GM23338 (cell line): ENCODE measurements around the gene C1orf52. TPM values are rescaled to one million over a fixed set of nuclear protein-coding genes. Genes with fewer than 3 reads are reported as not detected.

ENCODE experiments used
- ATAC-seq: fragments of 200-7000 bp; cut with Tn5 transposase; 3 replicates; pipeline ENCODE4 v1.9.1; 2020
- DNase-seq: peaks from one replicate; pipeline ENCODE4 v3.0.0-alpha.2; 2015; ENCODE audit warnings: low spot score
- H2AFZ ChIP-seq: fragments of 200-600 bp; sonication (generic); 2 replicates; pipeline ENCODE4 v1.8.0; 2016; ENCODE audit warnings: antibody characterized with exemption, mild to moderate bottlenecking, moderate library complexity
- H3F3A ChIP-seq: fragments of 200-600 bp; sonication (generic); replicated peaks from 2 replicates; pipeline ENCODE4 v1.8.0; 2017; ENCODE audit warnings: antibody characterized with exemption, mixed run types, low read depth
- H3K27ac ChIP-seq: fragments of 200-600 bp; sonication (generic); 2 replicates; pipeline ENCODE4 v1.6.1; 2016; ENCODE audit warnings: low read depth
- H3K27me3 ChIP-seq: fragments of 200-600 bp; sonication (generic); 2 replicates; pipeline ENCODE4 v1.8.0; 2016; ENCODE audit warnings: mild to moderate bottlenecking, mixed run types, moderate library complexity; ENCODE audit not compliant: insufficient read depth
- H3K36me3 ChIP-seq: fragments of 200-600 bp; sonication (generic); 2 replicates; pipeline ENCODE4 v1.8.0; 2016; ENCODE audit warnings: mild to moderate bottlenecking; ENCODE audit not compliant: insufficient read depth
- H3K4me1 ChIP-seq: fragments of 200-600 bp; sonication (generic); 2 replicates; pipeline ENCODE4 v1.8.0; 2016; ENCODE audit warnings: mild to moderate bottlenecking, moderate library complexity; ENCODE audit not compliant: insufficient read depth
- H3K4me2 ChIP-seq: fragments of 200-600 bp; sonication (generic); 2 replicates; pipeline ENCODE4 v1.7.1; 2017; ENCODE audit warnings: mixed run types
- H3K4me3 ChIP-seq: fragments of 200-600 bp; sonication (generic); 2 replicates; pipeline ENCODE4 v1.6.1; 2016; ENCODE audit warnings: mixed run types
- H3K79me2 ChIP-seq: fragments of 200-600 bp; sonication (generic); replicated peaks from 2 replicates; pipeline ENCODE4 v1.8.0; 2017; ENCODE audit warnings: mild to moderate bottlenecking; ENCODE audit not compliant: insufficient read depth
- H3K9me2 ChIP-seq: fragments of 200-600 bp; sonication (generic); 2 replicates; pipeline ENCODE4 v1.8.0; 2017; ENCODE audit not compliant: insufficient read depth
- H4K20me1 ChIP-seq: fragments of 200-600 bp; sonication (generic); replicated peaks from 2 replicates; pipeline ENCODE4 v1.8.0; 2017; ENCODE audit warnings: mild to moderate bottlenecking; ENCODE audit not compliant: insufficient read depth
- H3K27ac Mint-ChIP-seq: 2 replicates; pipeline ENCODE4 v1.8.0; 2020; ENCODE audit warnings: inconsistent platforms, mild to moderate bottlenecking, moderate library complexity, mixed read lengths
- H3K27me3 Mint-ChIP-seq: 3 replicates; pipeline ENCODE4 v1.8.0; 2022; ENCODE audit warnings: low read depth, mild to moderate bottlenecking, moderate library complexity, mixed read lengths, inconsistent platforms; ENCODE audit not compliant: insufficient read depth, poor library complexity
- H3K36me3 Mint-ChIP-seq: 3 replicates; pipeline ENCODE4 v1.8.0; 2021; ENCODE audit warnings: low read depth, mild to moderate bottlenecking, inconsistent platforms, moderate library complexity, mixed read lengths
- H3K4me1 Mint-ChIP-seq: 3 replicates; pipeline ENCODE4 v1.8.0; 2020; ENCODE audit warnings: mild to moderate bottlenecking, inconsistent platforms, mixed read lengths
- H3K4me3 Mint-ChIP-seq: 3 replicates; pipeline ENCODE4 v1.8.0; 2021; ENCODE audit warnings: moderate library complexity, mild to moderate bottlenecking, inconsistent platforms, mixed read lengths
- H3K9me3 Mint-ChIP-seq: 3 replicates; pipeline ENCODE4 v1.8.0; 2020; ENCODE audit warnings: moderate library complexity, mild to moderate bottlenecking, inconsistent platforms, mixed read lengths
- CREB1 ChIP-seq: fragments of 250-450 bp; sonication (Bioruptor Pico); IDR thresholded peaks from 2 replicates; pipeline ENCODE4 v1.5.0; 2020; ENCODE audit warnings: low read depth, mild to moderate bottlenecking, moderate library complexity
- CTCF ChIP-seq, 2 experiments: fragments of 200-600 bp in 1 of 2; sonication (generic) in 1 of 2; conservative IDR thresholded peaks; 2 replicates each; pipeline versions ENCODE4 v1.5.1 to v1.6.1; 2016 to 2017; ENCODE audit warnings: antibody characterized with exemption in 2 of 2, low read depth in 2 of 2, mild to moderate bottlenecking in 2 of 2, moderate library complexity in 1 of 2
- ETS1 ChIP-seq: IDR thresholded peaks from 2 replicates; pipeline ENCODE4 v1.6.1; 2016; ENCODE audit warnings: antibody characterized with exemption
- EZH2 ChIP-seq: fragments of 200-600 bp; sonication (generic); IDR thresholded peaks from one replicate; pipeline ENCODE4 v1.8.0; 2017; ENCODE audit warnings: antibody characterized with exemption, mild to moderate bottlenecking, low read depth; ENCODE audit not compliant: unreplicated experiment
- EZH2phosphoT487 ChIP-seq: fragments of 200-600 bp; sonication (generic); IDR thresholded peaks from one replicate; pipeline ENCODE4 v1.8.1; 2018; ENCODE audit warnings: antibody characterized with exemption; ENCODE audit not compliant: unreplicated experiment
- JUNB ChIP-seq: IDR thresholded peaks from one replicate; pipeline ENCODE4 v1.6.1; 2016; ENCODE audit warnings: antibody characterized with exemption; ENCODE audit not compliant: unreplicated experiment
- NANOG ChIP-seq: IDR thresholded peaks from 2 replicates; pipeline ENCODE4 v1.6.1; 2016; ENCODE audit warnings: antibody characterized with exemption, borderline replicate concordance
- POLR2AphosphoS5 ChIP-seq: IDR thresholded peaks from 2 replicates; pipeline ENCODE4 v1.6.1; 2016; ENCODE audit warnings: antibody characterized with exemption, low read depth
- STAT1 ChIP-seq: IDR thresholded peaks from one replicate; pipeline ENCODE4 v1.6.1; 2016; ENCODE audit warnings: antibody characterized with exemption; ENCODE audit not compliant: unreplicated experiment
- ZNF114 ChIP-seq: fragments of 250-450 bp; sonication (Bioruptor Pico); IDR thresholded peaks from 2 replicates; pipeline ENCODE4 v1.5.0; 2020; ENCODE audit warnings: mild to moderate bottlenecking, moderate library complexity
- ZNF331 ChIP-seq: fragments of 250-450 bp; sonication (Bioruptor Pico); IDR thresholded peaks from 2 replicates; pipeline ENCODE4 v1.5.0; 2020; ENCODE audit warnings: low read depth, mild to moderate bottlenecking, moderate library complexity
- ZNF462 ChIP-seq: fragments of 250-450 bp; sonication (Bioruptor Pico); IDR thresholded peaks from 2 replicates; pipeline ENCODE4 v1.5.0; 2020; ENCODE audit warnings: mild to moderate bottlenecking, moderate library complexity
- polyA plus RNA-seq: library from polyadenylated mRNA; unstranded; fragments of >200 nt; fragmentation: Nextera tagmentation; extraction: Ambion mirVana; gene quantifications from 2 replicates; pipeline ENCODE4 v1.2.1, GENCODE V29; 2016
- total RNA-seq: library from RNA; depleted of rRNA; stranded (reverse); fragments of >200 nt; shearing (Covaris generic); gene quantifications from 2 replicates; pipeline ENCODE4 v1.2.3, GENCODE V29; 2014
- TF ChIP-seq, protein P1 (sequence below): IDR thresholded peaks from one replicate; pipeline ENCODE4 v1.6.1; 2018; ENCODE audit warnings: antibody characterized with exemption; ENCODE audit not compliant: unreplicated experiment

C1orf52 gene
- total and polyA plus RNA-seq, 2 experiments from 2014 or later: 35.6 to 102 TPM

GRCh38 chr1:85283475-85284199 lies 24.2 kb upstream of the C1orf52 start:
- Histone ChIP-seq H3K36me3 (no peaks in the 10 kb centered on the region), H3K4me2 (no peak overlapping the region), H3K9me2 (0 out of 2 replicates have a peak, but pooled peaks cover 5% of the 10 kb centered on the region), H3K4me3 (no peak overlapping the region), H2AFZ (no peak overlapping the region), H3K27me3 (no peaks in the 10 kb centered on the region), H3K27ac (no peak overlapping the region), H4K20me1 (no peaks in the 10 kb centered on the region), H3K4me1 (peaks cover 13% of the 10 kb centered on the region; the same call in 1 of the 2 replicates), H3K79me2 (no peaks in the 10 kb centered on the region), H3F3A (no peaks in the 10 kb centered on the region)
- DNase-seq: peak; percentile 37
- peak; percentile 62 for ATAC-seq
- Mint-ChIP-seq H3K4me1 (peaks cover 32% of the 10 kb centered on the region), H3K4me3 (no peak overlapping the region), H3K27ac (no peak overlapping the region), H3K9me3 (peaks cover 11% of the 10 kb centered on the region), H3K36me3 (no peaks in the 10 kb centered on the region; the same call in 2 of the 3 replicates), H3K27me3 (peaks cover 11% of the 10 kb centered on the region)
- TF ChIP-seq ETS1: no peak
- no peak for TF ChIP-seq CREB1 (CRISPR knock-in tag)
- TF ChIP-seq ZNF462 (CRISPR knock-in tag): no peak
- TF ChIP-seq ZNF331 (CRISPR knock-in tag): no peak
- no peak for TF ChIP-seq JUNB
- no peak for TF ChIP-seq CTCF (conservative IDR thresholded peaks at IDR 0.05; ENCODE audit: low read depth in 2 of 2)
- no peak for TF ChIP-seq STAT1
- TF ChIP-seq EZH2phosphoT487: no peak
- no peak for TF ChIP-seq ZNF114
- TF ChIP-seq, protein P1, sequence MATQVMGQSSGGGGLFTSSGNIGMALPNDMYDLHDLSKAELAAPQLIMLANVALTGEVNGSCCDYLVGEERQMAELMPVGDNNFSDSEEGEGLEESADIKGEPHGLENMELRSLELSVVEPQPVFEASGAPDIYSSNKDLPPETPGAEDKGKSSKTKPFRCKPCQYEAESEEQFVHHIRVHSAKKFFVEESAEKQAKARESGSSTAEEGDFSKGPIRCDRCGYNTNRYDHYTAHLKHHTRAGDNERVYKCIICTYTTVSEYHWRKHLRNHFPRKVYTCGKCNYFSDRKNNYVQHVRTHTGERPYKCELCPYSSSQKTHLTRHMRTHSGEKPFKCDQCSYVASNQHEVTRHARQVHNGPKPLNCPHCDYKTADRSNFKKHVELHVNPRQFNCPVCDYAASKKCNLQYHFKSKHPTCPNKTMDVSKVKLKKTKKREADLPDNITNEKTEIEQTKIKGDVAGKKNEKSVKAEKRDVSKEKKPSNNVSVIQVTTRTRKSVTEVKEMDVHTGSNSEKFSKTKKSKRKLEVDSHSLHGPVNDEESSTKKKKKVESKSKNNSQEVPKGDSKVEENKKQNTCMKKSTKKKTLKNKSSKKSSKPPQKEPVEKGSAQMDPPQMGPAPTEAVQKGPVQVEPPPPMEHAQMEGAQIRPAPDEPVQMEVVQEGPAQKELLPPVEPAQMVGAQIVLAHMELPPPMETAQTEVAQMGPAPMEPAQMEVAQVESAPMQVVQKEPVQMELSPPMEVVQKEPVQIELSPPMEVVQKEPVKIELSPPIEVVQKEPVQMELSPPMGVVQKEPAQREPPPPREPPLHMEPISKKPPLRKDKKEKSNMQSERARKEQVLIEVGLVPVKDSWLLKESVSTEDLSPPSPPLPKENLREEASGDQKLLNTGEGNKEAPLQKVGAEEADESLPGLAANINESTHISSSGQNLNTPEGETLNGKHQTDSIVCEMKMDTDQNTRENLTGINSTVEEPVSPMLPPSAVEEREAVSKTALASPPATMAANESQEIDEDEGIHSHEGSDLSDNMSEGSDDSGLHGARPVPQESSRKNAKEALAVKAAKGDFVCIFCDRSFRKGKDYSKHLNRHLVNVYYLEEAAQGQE: no peak
- no peak for TF ChIP-seq POLR2AphosphoS5
- no peak for TF ChIP-seq NANOG
- no peak for TF ChIP-seq EZH2
